Gastroesophageal sphincter (tissue), 3 donors: ENCODE results near the gene KCNK2.

Experiments used
- EP300 ChIP-seq: sonication (generic); formaldehyde crosslinking; IDR thresholded peaks from one replicate; pipeline ENCODE4 v1.6.1; 2017; ENCODE audit warnings: antibody characterized with exemption, mild to moderate bottlenecking
- POLR2A ChIP-seq, 2 donors: fragments of 450-650 bp; IDR thresholded peaks; one replicate each; pipeline ENCODE4 v1.6.1; 2017; ENCODE audit warnings: antibody characterized with exemption in 2 of 2, mild to moderate bottlenecking in 2 of 2, moderate library complexity in 1 of 2
- POLR2AphosphoS5 ChIP-seq: sonication (generic); formaldehyde crosslinking; IDR thresholded peaks from one replicate; pipeline ENCODE4 v1.6.1; 2017; ENCODE audit warnings: antibody characterized with exemption
- TF ChIP-seq, protein P1 (sequence below), 4 experiments: fragments of 200-600 bp in 2 of 4; fragments of 450-650 bp in 2 of 4; sonication (generic) in 1 of 4; IDR thresholded peaks; one replicate each; pipeline ENCODE4 v1.5.1; 2017 to 2019; ENCODE audit warnings: antibody characterized with exemption in 4 of 4, mild to moderate bottlenecking in 2 of 4, moderate library complexity in 2 of 4

DNA sequence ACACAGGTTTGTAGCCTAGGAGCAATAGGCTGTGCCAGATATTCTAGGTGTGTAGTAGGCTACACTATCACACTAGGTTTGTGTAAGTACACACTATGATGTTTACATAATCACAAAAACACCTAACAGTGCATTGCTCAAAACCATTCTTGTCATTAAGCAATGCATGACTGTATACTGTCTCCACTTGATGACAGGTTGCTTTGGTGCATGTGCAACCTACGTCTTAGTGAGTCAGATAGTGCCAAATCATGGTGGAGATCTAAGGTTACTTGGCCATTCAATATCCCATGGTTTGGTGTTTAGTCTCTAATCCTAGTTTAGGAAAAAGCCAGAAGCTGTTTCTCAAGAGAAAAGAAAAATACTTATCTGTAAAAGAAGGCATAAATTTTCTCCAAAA lies 181.1 kb downstream of the KCNK2 start:
- TF ChIP-seq, protein P1, sequence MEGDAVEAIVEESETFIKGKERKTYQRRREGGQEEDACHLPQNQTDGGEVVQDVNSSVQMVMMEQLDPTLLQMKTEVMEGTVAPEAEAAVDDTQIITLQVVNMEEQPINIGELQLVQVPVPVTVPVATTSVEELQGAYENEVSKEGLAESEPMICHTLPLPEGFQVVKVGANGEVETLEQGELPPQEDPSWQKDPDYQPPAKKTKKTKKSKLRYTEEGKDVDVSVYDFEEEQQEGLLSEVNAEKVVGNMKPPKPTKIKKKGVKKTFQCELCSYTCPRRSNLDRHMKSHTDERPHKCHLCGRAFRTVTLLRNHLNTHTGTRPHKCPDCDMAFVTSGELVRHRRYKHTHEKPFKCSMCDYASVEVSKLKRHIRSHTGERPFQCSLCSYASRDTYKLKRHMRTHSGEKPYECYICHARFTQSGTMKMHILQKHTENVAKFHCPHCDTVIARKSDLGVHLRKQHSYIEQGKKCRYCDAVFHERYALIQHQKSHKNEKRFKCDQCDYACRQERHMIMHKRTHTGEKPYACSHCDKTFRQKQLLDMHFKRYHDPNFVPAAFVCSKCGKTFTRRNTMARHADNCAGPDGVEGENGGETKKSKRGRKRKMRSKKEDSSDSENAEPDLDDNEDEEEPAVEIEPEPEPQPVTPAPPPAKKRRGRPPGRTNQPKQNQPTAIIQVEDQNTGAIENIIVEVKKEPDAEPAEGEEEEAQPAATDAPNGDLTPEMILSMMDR (IDR thresholded peaks at IDR 0.05), result no peak
- TF ChIP-seq POLR2A (IDR thresholded peaks at IDR 0.05) (no peak), POLR2AphosphoS5 (no peak), EP300 (no peak)
